ENCODE data around the gene UBXN10.

The UBXN10 gene

DNA sequence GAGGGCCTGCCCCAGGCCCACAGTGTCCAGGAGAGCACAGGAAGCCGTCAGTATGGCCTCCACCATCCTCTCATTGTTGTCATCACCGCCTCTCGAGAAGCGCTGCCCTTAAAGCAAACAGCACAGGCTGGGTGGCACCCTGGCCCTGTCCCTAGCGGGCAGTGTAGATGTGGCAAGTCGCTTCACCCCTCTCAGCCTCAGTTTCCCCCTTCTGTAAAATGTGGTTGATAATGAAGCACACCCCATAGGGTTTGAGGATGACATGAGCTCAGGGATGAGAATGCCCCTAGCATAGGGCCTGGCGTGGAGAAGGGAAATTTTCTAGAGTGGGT, 33.3 kb upstream of the UBXN10 start:
- H3K27ac ChIP-seq, result no peak overlapping the region; the same call in 1 of the 2 replicates
- TF ChIP-seq ZFX (IDR thresholded peaks at IDR 0.05), result no peak
- TF ChIP-seq, protein P1, sequence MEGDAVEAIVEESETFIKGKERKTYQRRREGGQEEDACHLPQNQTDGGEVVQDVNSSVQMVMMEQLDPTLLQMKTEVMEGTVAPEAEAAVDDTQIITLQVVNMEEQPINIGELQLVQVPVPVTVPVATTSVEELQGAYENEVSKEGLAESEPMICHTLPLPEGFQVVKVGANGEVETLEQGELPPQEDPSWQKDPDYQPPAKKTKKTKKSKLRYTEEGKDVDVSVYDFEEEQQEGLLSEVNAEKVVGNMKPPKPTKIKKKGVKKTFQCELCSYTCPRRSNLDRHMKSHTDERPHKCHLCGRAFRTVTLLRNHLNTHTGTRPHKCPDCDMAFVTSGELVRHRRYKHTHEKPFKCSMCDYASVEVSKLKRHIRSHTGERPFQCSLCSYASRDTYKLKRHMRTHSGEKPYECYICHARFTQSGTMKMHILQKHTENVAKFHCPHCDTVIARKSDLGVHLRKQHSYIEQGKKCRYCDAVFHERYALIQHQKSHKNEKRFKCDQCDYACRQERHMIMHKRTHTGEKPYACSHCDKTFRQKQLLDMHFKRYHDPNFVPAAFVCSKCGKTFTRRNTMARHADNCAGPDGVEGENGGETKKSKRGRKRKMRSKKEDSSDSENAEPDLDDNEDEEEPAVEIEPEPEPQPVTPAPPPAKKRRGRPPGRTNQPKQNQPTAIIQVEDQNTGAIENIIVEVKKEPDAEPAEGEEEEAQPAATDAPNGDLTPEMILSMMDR (conservative IDR thresholded peaks at IDR 0.05), result peak; percentile 59

DNA sequence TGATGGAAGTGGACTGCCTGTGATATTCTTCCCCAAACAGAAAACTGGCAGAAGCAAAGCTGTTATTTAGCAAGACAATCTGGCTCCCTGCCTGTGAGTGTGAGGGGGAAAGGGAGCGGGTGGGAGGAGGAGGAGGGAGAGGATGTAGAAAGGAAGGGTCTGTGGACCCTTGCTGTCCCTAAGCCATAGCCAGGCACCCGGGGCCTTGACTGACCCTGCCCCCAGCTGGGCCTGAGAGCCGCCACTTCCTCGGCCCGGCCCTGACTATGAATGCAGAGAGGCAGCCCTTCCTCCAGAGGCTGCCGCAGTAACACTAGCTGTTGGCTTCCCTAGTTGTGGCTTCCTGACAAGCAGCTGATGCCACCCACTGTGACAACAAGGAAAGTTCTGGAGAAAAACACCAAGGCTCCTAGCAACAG, 32.9 kb upstream of the UBXN10 start:
- TF ChIP-seq, protein P1 (conservative IDR thresholded peaks at IDR 0.05), result no peak
- no peak for TF ChIP-seq ZFX (IDR thresholded peaks at IDR 0.05)
- H3K27ac ChIP-seq, result no peak overlapping the region; the same call in 1 of the 2 replicates

DNA sequence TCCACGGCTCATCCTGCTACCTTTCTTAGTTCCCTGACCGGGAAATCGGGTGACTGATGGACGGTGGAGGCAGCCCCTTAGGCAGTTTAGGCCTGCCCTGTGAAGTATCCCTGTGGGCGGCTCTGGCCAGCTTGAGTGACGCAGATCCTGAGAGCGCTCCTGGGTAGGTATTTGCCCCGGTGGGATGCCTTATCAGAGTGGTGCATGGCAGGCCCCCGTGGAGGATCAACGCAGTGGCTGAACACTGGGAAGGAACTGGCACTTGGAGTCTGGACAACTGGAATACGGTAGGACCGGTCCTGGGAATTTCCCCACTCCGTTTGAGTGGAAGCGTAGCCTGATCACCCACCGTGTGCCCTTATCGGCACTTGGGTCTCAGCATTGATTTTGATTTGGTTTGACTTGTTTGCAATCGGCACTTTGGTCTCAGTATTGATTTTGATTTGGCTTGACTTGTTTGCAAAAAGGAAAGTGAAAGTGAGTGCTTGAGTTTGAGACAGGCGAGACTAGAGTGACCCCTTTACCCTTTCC, 31.5 kb upstream of the UBXN10 start:
- H3K27ac ChIP-seq, result no peak overlapping the region
- TF ChIP-seq, protein P1 (conservative IDR thresholded peaks at IDR 0.05), result no peak
- TF ChIP-seq ZFX (IDR thresholded peaks at IDR 0.05), result no peak

DNA sequence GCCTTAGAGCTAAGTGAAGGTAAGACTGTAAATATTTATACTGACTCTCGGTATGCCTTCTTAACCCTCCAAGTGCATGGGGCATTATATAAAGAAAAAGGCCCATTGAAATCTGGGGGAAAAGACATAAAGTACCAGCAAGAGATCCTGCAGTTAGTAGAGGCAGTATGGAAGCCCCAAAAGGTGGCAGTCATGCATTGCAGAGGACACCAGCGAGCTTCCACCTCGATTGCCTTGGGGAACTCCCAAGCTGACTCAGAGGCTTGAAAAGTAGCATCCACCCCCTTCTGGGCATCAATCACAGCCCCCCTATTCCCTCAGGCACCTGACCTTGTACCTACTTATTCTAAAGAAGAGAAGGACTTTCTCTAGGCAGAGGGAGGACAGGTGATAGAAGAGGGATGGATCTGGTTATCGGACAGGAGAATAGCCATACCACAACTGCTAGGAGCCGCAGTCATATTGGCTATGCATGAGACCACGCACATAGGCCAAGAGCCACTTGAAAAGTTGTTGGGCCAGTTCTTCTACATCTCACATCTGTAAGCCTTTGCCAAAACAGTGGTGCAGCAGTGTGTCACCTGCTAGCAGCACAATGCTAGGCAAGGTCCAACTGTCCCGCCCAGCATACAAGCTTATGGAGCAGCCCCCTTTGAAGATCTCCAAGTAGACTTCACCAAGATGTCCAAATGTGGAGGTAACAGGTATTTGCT, 27.4 kb upstream of the UBXN10 start:
- no peak for TF ChIP-seq ZFX (IDR thresholded peaks at IDR 0.05)
- TF ChIP-seq, protein P1 (conservative IDR thresholded peaks at IDR 0.05), result no peak
- no peak overlapping the region for H3K27ac ChIP-seq

DNA sequence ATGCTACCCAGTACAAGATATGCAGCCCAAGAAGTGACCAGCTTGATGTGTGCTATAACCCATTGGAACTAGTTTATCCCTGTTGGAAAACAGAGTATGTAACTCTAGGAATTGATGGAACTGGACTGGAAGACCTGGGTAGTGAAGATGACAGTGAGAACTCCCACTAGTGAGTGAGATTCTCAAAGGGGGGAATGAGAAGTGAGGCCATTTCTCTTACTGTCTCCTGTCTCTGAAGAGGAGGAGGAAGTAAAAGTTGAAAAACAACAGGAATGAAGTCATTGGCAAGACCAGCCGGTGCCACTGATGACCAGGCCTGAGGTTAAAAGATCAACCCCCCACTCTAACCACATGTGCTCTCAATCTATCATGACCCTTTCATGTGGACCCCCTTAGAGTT, 25.9 kb upstream of the UBXN10 start:
- TF ChIP-seq ZFX (IDR thresholded peaks at IDR 0.05), result no peak
- TF ChIP-seq, protein P1 (conservative IDR thresholded peaks at IDR 0.05), result no peak
- H3K27ac ChIP-seq, result no peak overlapping the region

DNA sequence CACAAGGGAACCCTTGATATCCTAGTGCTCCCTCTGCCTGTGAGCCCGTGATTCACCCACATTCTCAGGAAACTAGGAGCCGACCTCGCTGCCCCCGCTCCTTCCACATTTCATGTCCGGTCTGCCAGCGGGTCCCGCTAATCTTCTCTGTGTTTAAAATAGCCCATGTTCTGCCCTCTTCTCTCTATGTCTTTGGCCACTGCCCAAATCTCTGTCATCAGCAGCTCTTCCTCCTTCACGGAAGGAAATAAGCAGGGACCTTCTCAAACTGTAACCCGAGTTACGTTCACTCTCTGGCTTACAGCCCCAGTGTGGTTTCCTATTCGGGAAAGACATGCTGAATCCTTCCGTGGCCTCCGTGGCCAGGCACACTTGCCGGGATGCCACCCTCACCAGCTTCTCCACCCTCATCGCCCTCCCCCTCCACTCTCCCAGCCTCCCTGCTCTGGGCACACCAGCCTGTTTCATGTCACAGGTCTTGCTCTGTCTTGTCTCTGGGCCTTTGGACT, 21.1 kb upstream of the UBXN10 start:
- TF ChIP-seq ZFX (IDR thresholded peaks at IDR 0.05), result no peak
- TF ChIP-seq, protein P1 (conservative IDR thresholded peaks at IDR 0.05), result no peak
- H3K27ac ChIP-seq, result no peak overlapping the region

DNA sequence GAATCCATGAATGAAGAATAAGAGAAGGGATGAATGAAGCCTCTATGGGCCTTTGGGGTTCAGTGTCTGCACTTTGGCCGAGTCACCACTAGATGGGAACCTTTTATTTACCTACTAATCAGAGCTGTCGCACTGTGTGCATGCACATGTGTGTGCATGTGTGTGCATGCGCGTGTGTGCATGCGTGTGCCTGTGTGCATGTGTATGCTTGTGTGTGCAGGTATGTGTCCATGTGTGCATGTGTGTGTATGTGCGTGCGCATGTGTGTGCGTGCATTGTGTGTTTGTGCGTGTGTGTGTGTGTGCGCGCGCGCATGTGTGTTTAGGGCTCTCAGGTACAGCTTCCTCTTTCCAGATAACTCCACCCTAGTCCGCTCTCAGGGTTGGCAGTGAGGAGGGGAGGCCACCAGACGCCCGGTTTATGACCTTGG, 20.4 kb upstream of the UBXN10 start:
- no peak overlapping the region for H3K27ac ChIP-seq
- TF ChIP-seq, protein P1 (conservative IDR thresholded peaks at IDR 0.05), result peak; percentile 41
- TF ChIP-seq ZFX (IDR thresholded peaks at IDR 0.05), result no peak
